ENCODE results near the gene OR6S1. TPM values are rescaled to one million over a fixed set of nuclear protein-coding genes. Genes with fewer than 3 reads are reported as not detected.

OR6S1 gene
- polyA plus RNA-seq, 1 of the 3 experiments (the other 2 are of a cell fraction), result not detected

DNA sequence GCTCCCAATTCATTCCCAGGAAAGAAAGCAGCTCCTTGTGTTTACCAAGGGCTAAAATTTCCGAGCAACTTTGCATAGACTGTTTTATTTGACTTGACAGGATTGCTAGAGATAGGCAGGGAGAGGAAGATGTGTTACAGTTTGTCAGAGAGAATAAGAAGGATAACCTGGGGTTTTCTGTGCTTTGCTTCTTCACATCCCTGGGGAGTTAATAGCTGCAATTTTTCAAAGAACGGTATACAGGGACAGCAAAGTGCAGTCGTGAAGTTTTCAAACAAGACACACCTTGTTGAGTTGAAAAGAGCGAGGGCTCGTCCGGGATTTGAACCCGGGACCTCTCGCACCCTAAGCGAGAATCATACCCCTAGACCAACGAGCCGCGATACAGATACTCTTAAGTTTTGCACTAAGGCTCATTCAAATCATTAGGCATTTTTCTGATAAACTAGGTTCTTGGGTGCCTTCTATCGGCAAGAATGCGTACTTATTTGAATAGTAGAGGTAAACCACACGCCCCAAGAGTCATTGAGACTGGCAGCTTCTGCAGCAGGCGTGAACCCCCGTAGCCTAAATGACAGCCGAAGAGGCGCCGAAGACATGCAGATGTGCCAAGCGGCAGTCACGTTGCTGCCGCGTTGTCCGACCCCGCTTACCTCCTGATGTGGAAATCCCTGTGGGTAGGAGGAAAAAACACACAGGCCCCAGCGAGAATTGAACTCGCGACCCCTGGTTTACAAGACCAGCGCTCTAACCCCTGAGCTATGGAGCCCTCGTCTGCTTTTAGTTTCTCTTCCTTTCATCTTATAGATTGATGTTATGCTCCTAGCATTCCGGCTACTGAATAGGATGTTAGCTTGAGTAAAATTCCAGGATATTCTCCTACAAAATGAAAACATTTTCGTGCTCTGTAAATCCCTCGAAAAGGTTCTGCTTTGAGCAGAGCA, 28.1 kb downstream of the OR6S1 start (continued):
- TF ChIP-seq, protein P1, sequence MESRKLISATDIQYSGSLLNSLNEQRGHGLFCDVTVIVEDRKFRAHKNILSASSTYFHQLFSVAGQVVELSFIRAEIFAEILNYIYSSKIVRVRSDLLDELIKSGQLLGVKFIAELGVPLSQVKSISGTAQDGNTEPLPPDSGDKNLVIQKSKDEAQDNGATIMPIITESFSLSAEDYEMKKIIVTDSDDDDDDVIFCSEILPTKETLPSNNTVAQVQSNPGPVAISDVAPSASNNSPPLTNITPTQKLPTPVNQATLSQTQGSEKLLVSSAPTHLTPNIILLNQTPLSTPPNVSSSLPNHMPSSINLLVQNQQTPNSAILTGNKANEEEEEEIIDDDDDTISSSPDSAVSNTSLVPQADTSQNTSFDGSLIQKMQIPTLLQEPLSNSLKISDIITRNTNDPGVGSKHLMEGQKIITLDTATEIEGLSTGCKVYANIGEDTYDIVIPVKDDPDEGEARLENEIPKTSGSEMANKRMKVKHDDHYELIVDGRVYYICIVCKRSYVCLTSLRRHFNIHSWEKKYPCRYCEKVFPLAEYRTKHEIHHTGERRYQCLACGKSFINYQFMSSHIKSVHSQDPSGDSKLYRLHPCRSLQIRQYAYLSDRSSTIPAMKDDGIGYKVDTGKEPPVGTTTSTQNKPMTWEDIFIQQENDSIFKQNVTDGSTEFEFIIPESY (IDR thresholded peaks at IDR 0.05; ENCODE audit: borderline replicate concordance, low read depth), result no peak
- peak; percentile 82 for TF ChIP-seq TEAD4 (IDR thresholded peaks at IDR 0.05; ENCODE audit: borderline replicate concordance, insufficient read depth)
- no peak for TF ChIP-seq NRF1 (IDR thresholded peaks at IDR 0.05; ENCODE audit: low read depth, low read length)

DNA sequence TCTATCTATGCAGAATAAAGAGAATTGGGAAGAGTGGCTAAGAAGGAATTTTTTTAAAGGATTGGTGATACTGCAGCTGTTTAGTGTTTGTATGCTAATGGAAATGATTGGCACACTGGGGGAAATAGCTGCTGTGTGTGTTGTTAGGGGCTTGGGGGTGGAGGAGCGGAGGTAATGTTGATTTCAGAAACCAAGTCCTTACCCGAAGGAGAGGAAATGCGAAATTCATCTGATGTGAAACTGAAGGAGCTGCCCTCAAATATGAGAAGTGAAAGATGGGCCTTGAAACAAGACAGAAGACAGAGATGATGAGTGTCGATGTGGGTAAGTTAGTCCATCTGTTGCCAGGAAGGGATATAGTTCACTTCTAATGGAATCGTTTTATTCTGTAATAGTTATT, 29.1 kb downstream of the OR6S1 start:
- ChIA-PET CTCF (interaction anchor here (0.9 to 3.1 kb wide), 6 partner anchors 10 to 359 kb away, joined by 4 to 24 read pairs (median 7); partner anchors contain the start of gene RNASE4), POLR2A (no interaction called here)
- H3K4me2 ChIP-seq, result peak overlapping the region; percentile 35; the same call in 1 of the 2 replicates
- no peak overlapping the region for H3K27ac ChIP-seq (ENCODE audit: low read depth in 2 of 2, low read length in 1 of 2)
- WGBS (ENCODE audit: low lambda C conversion rate), result 15% methylated on average over 5 of the region's 5 CpGs
- H3K9ac ChIP-seq, result no peak overlapping the region
- H3F3A ChIP-seq (replicated peaks; ENCODE audit: insufficient read depth), result peaks cover 36% of the 10 kb centered on the region
- H2AFZ ChIP-seq (ENCODE audit: low read depth), result no peak overlapping the region
- no peaks in the 10 kb centered on the region for H3K27me3 ChIP-seq (ENCODE audit: insufficient read depth)
- TF ChIP-seq JUND (IDR thresholded peaks at IDR 0.05) (no peak), NFIC (IDR thresholded peaks at IDR 0.05; ENCODE audit: borderline replicate concordance) (no peak), SIN3A (IDR thresholded peaks at IDR 0.05; ENCODE audit: borderline replicate concordance, low read depth, low read length) (no peak), FOXM1 (IDR thresholded peaks at IDR 0.05; ENCODE audit: low read depth) (no peak), SMC3 (IDR thresholded peaks at IDR 0.05; ENCODE audit: low read depth, low read length) (no peak), EP300 (IDR thresholded peaks at IDR 0.05; ENCODE audit: borderline replicate concordance in 1 of 2, low read depth in 1 of 2, low read length in 1 of 2) (no peak), RCOR1 (IDR thresholded peaks at IDR 0.05; ENCODE audit: low read length) (no peak), RFX5 (IDR thresholded peaks at IDR 0.05; ENCODE audit: low read length) (no peak), FOXJ3 (CRISPR knock-in tag; IDR thresholded peaks at IDR 0.05) (no peak), CHD2 (IDR thresholded peaks at IDR 0.05; ENCODE audit: low read length, partially characterized antibody) (no peak)
- TF ChIP-seq, protein P2, sequence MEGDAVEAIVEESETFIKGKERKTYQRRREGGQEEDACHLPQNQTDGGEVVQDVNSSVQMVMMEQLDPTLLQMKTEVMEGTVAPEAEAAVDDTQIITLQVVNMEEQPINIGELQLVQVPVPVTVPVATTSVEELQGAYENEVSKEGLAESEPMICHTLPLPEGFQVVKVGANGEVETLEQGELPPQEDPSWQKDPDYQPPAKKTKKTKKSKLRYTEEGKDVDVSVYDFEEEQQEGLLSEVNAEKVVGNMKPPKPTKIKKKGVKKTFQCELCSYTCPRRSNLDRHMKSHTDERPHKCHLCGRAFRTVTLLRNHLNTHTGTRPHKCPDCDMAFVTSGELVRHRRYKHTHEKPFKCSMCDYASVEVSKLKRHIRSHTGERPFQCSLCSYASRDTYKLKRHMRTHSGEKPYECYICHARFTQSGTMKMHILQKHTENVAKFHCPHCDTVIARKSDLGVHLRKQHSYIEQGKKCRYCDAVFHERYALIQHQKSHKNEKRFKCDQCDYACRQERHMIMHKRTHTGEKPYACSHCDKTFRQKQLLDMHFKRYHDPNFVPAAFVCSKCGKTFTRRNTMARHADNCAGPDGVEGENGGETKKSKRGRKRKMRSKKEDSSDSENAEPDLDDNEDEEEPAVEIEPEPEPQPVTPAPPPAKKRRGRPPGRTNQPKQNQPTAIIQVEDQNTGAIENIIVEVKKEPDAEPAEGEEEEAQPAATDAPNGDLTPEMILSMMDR (IDR thresholded peaks at IDR 0.05), result no peak
- TF ChIP-seq, protein P3, sequence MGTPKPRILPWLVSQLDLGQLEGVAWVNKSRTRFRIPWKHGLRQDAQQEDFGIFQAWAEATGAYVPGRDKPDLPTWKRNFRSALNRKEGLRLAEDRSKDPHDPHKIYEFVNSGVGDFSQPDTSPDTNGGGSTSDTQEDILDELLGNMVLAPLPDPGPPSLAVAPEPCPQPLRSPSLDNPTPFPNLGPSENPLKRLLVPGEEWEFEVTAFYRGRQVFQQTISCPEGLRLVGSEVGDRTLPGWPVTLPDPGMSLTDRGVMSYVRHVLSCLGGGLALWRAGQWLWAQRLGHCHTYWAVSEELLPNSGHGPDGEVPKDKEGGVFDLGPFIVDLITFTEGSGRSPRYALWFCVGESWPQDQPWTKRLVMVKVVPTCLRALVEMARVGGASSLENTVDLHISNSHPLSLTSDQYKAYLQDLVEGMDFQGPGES (IDR thresholded peaks at IDR 0.05; ENCODE audit: low read depth, low read length), result no peak
- TF ChIP-seq, protein P4, sequence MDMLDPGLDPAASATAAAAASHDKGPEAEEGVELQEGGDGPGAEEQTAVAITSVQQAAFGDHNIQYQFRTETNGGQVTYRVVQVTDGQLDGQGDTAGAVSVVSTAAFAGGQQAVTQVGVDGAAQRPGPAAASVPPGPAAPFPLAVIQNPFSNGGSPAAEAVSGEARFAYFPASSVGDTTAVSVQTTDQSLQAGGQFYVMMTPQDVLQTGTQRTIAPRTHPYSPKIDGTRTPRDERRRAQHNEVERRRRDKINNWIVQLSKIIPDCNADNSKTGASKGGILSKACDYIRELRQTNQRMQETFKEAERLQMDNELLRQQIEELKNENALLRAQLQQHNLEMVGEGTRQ (IDR thresholded peaks at IDR 0.05; ENCODE audit: borderline replicate concordance, low read depth, low read length), result no peak
- H4K20me1 ChIP-seq (ENCODE audit: insufficient read depth), result peaks cover 6% of the 10 kb centered on the region
- H3K4me3 ChIP-seq (ENCODE audit: low read depth in 2 of 2, low read length in 1 of 2), result no peak overlapping the region
- no peaks in the 10 kb centered on the region for H3K36me3 ChIP-seq (replicated peaks in 1 of 2; ENCODE audit: control insufficient read depth in 1 of 2, insufficient read depth in 2 of 2, low read length in 1 of 2)
- DNase-seq, result no peak
- H3K9me2 ChIP-seq, result no peaks in the 10 kb centered on the region
- no peaks in the 10 kb centered on the region for H3K9me3 ChIP-seq
- no peaks in the 10 kb centered on the region for H3K79me2 ChIP-seq (ENCODE audit: insufficient read depth)
- H3K4me1 ChIP-seq (ENCODE audit: control insufficient read depth in 1 of 2, insufficient read depth in 2 of 2, low read depth in 1 of 2, low read length in 1 of 2), result no peaks in the 10 kb centered on the region; a peak in 2 of 4 replicates
